Right ventricle myocardium inferior (tissue), 1 donor: ENCODE data around the gene AHCYL2. TPM values are rescaled to one million over a fixed set of nuclear protein-coding genes. Genes with fewer than 3 reads are reported as not detected.

Experiments
- ATAC-seq: fragments of 200-7000 bp; cut with Tn5 transposase; one replicate; pipeline ENCODE4 v1.9.1; 2020; ENCODE audit warnings: mild to moderate bottlenecking, moderate library complexity
- DNase-seq: peaks from one replicate; pipeline ENCODE4 v3.0.0; 2021; ENCODE audit errors: missing footprints
- intact Hi-C: fragments of 100-400 bp; cut with DNase I; formaldehyde crosslinking; loops from one replicate; pipeline ENCODE4 v1.11.0; 2022
- long read RNA-seq: library from polyadenylated mRNA; unstranded; transcript quantifications from one replicate; pipeline ENCODE4 v2.0.0, GENCODE V29; 2021
- total RNA-seq: library from RNA; stranded (reverse); fragmentation: NEBNext Ultra II Directional; extraction: Animal tissue kit (Norgen Biotek cat#: 25700); gene quantifications from one replicate; pipeline ENCODE4 v1.2.1, GENCODE V29; 2021
- donor health status: DM: no; HTN: yes; CAD: no; lungs with severe emphysema.

AHCYL2 gene
- total RNA-seq = 4.0 TPM
- long read RNA-seq, full-length matches to known transcripts = 2 of 3 reads
- long read RNA-seq, partial matches to known transcripts = 1 of 3 reads
- long read RNA-seq, other reads (novel, unspliced or antisense) = 0 of 3 reads

- intact Hi-C loops = no loop called here
- peak; percentile 100 for ATAC-seq
- DNase-seq = peak; percentile 99
Observed at GRCh38 chr7:129224251-129225205, at the start of gene AHCYL2. AHCYL2 (plus strand) TSS chr7:129225030.

GRCh38 chr7:129176916-129177710 lies 47.7 kb upstream of the AHCYL2 start:
- ATAC-seq (no peak), DNase-seq (no peak)
- intact Hi-C loops = no loop called here

- ATAC-seq (no peak), DNase-seq (no peak)
- intact Hi-C loops = no loop called here
Observed at GRCh38 chr7:129184981-129185670, 39.7 kb upstream of the AHCYL2 start.

GRCh38 chr7:129186749-129187260 lies 38.0 kb upstream of the AHCYL2 start:
- ATAC-seq (no peak), DNase-seq (no peak)
- intact Hi-C loops = no loop called here

GRCh38 chr7:129187681-129188371 lies 37.0 kb upstream of the AHCYL2 start:
- intact Hi-C loops = no loop called here
- ATAC-seq = no peak

GRCh38 chr7:129188372-129188891 lies 36.4 kb upstream of the AHCYL2 start, which contains the start of gene SMO:
SMO (plus strand) TSS chr7:129188633; CDS start chr7:129189152, 519 bp downstream.
- intact Hi-C loops = no loop called here
- peak; percentile 87 for ATAC-seq
- DNase-seq = peak; percentile 75

More at GRCh38 chr7:129187681-129188371, 37.0 kb upstream of the AHCYL2 start:
- no peak for DNase-seq

- DNase-seq (no peak), ATAC-seq (peak; percentile 49)
- intact Hi-C loops = no loop called here
Observed at GRCh38 chr7:129188892-129189660, 35.8 kb upstream of the AHCYL2 start.

- intact Hi-C loops = loop anchor here (5.0 kb wide), 1 partner anchor 297 kb away; no protein-coding TSS in a partner anchor
- ATAC-seq = no peak
Observed at GRCh38 chr7:129189661-129190310, 35.0 kb upstream of the AHCYL2 start.

GRCh38 chr7:129191272-129191671 lies 33.6 kb upstream of the AHCYL2 start:
- ATAC-seq (no peak), DNase-seq (no peak)
- intact Hi-C loops = loop anchor here (5.0 kb wide), 1 partner anchor 299 kb away; no protein-coding TSS in a partner anchor

More at GRCh38 chr7:129189661-129190310, 35.0 kb upstream of the AHCYL2 start:
- no peak for DNase-seq

- intact Hi-C loops = loop anchor here (5.0 kb wide), 1 partner anchor 302 kb away; no protein-coding TSS in a partner anchor
- ATAC-seq = no peak
- no peak for DNase-seq
Observed at GRCh38 chr7:129193892-129194291, 30.9 kb upstream of the AHCYL2 start.

GRCh38 chr7:129197771-129198170 lies 27.1 kb upstream of the AHCYL2 start:
- intact Hi-C loops = no loop called here
- no peak for DNase-seq

GRCh38 chr7:129199406-129199805 lies 25.4 kb upstream of the AHCYL2 start:
- intact Hi-C loops = no loop called here
- no peak for ATAC-seq
- DNase-seq = no peak

More at GRCh38 chr7:129197771-129198170, 27.1 kb upstream of the AHCYL2 start:
- no peak for ATAC-seq

GRCh38 chr7:129202058-129202777 lies 22.6 kb upstream of the AHCYL2 start:
- DNase-seq (no peak), ATAC-seq (peak; percentile 62)
- intact Hi-C loops = no loop called here

GRCh38 chr7:129203050-129203741 lies 21.6 kb upstream of the AHCYL2 start:
- intact Hi-C loops = no loop called here
- DNase-seq = no peak
- no peak for ATAC-seq
